Smooth muscle cell (in vitro differentiated cells): ENCODE data around the gene MANSC4. TPM values are rescaled to one million over a fixed set of nuclear protein-coding genes. Genes with fewer than 3 reads are reported as not detected.

Source experiments
- DNase-seq: peaks from one replicate; lab custom pipeline; 2025; ENCODE audit not compliant: unreplicated experiment; lab: John Stamatoyannopoulos, UW
- H2AFZ ChIP-seq: fragments of 200-600 bp; sonication (generic); 2 replicates; pipeline ENCODE4 v1.6.0; 2016; ENCODE audit warnings: antibody characterized with exemption, low read depth, mild to moderate bottlenecking
- H3F3A ChIP-seq: fragments of 200-600 bp; sonication (generic); 2 replicates; pipeline ENCODE4 v1.6.0; 2017; ENCODE audit warnings: antibody characterized with exemption, low read depth
- H3K27ac ChIP-seq: fragments of 200-600 bp; sonication (generic); 2 replicates; pipeline ENCODE4 v1.5.1; 2016; ENCODE audit warnings: low read depth, mild to moderate bottlenecking
- H3K27me3 ChIP-seq: fragments of 200-600 bp; sonication (generic); 2 replicates; pipeline ENCODE4 v1.6.1; 2016; ENCODE audit warnings: low read depth, mild to moderate bottlenecking
- H3K36me3 ChIP-seq: fragments of 200-600 bp; sonication (generic); 2 replicates; pipeline ENCODE4 v1.5.1; 2016; ENCODE audit warnings: low read depth
- H3K4me1 ChIP-seq: fragments of 200-600 bp; sonication (generic); 2 replicates; pipeline ENCODE4 v1.5.1; 2016; ENCODE audit warnings: low read depth
- H3K4me2 ChIP-seq: fragments of 200-600 bp; sonication (generic); 2 replicates; pipeline ENCODE4 v1.6.0; 2016; ENCODE audit warnings: mild to moderate bottlenecking
- H3K4me3 ChIP-seq: fragments of 200-600 bp; sonication (generic); 2 replicates; pipeline ENCODE4 v1.5.1; 2016; ENCODE audit warnings: mild to moderate bottlenecking
- H3K79me2 ChIP-seq: fragments of 200-600 bp; sonication (generic); 2 replicates; pipeline ENCODE4 v1.6.0; 2016; ENCODE audit warnings: low read depth, mild to moderate bottlenecking
- H3K9ac ChIP-seq: fragments of 200-600 bp; sonication (generic); 2 replicates; pipeline ENCODE4 v1.6.0; 2016; ENCODE audit warnings: low read depth
- H3K9me3 ChIP-seq: fragments of 200-600 bp; sonication (generic); replicated peaks from 2 replicates; pipeline ENCODE4 v1.5.1; 2016; ENCODE audit warnings: low read depth
- H4K20me1 ChIP-seq: fragments of 200-600 bp; sonication (generic); 2 replicates; pipeline ENCODE4 v1.6.0; 2016; ENCODE audit warnings: low read depth
- WGBS: methylation state at CpG from one replicate; pipeline ENCODE4 v1.1.7; 2016; ENCODE audit warnings: low lambda C conversion rate; 5-methylcytosine and 5-hydroxymethylcytosine counted together
- polyA plus RNA-seq: library from polyadenylated mRNA; unstranded; fragments of >200 nt; fragmentation: Nextera tagmentation; extraction: Ambion mirVana; gene quantifications from 2 replicates; pipeline ENCODE4 v1.2.1, GENCODE V29; 2016
- total RNA-seq: library from RNA; depleted of rRNA; stranded (reverse); fragments of >200 nt; gene quantifications from 2 replicates; pipeline ENCODE4 v1.2.3, GENCODE V29; 2014
- TF ChIP-seq, protein P1 (sequence below): fragments of 200-600 bp; sonication (generic); IDR thresholded peaks from 2 replicates; pipeline ENCODE4 v1.5.1; 2017; ENCODE audit warnings: borderline replicate concordance, mild to moderate bottlenecking, antibody characterized with exemption; ENCODE audit not compliant: insufficient read depth, poor library complexity, severe bottlenecking

MANSC4 gene
- total and polyA plus RNA-seq, 2 experiments from 2014 or later = 0.47 to 2.9 TPM

GRCh38 chr12:27762757-27763156, 17.3 kb downstream of the MANSC4 start:
- Histone ChIP-seq H3K4me2 (no peak overlapping the region), H3K36me3 (no peaks in the 10 kb centered on the region), H3K27ac (no peak overlapping the region), H3K9me3 (no peaks in the 10 kb centered on the region), H3K79me2 (no peaks in the 10 kb centered on the region), H4K20me1 (no peaks in the 10 kb centered on the region), H3F3A (no peaks in the 10 kb centered on the region), H2AFZ (no peak overlapping the region), H3K9ac (no peak overlapping the region), H3K4me3 (no peak overlapping the region), H3K27me3 (no peaks in the 10 kb centered on the region), H3K4me1 (no peaks in the 10 kb centered on the region)
- DNase-seq = no peak
- TF ChIP-seq, protein P1, sequence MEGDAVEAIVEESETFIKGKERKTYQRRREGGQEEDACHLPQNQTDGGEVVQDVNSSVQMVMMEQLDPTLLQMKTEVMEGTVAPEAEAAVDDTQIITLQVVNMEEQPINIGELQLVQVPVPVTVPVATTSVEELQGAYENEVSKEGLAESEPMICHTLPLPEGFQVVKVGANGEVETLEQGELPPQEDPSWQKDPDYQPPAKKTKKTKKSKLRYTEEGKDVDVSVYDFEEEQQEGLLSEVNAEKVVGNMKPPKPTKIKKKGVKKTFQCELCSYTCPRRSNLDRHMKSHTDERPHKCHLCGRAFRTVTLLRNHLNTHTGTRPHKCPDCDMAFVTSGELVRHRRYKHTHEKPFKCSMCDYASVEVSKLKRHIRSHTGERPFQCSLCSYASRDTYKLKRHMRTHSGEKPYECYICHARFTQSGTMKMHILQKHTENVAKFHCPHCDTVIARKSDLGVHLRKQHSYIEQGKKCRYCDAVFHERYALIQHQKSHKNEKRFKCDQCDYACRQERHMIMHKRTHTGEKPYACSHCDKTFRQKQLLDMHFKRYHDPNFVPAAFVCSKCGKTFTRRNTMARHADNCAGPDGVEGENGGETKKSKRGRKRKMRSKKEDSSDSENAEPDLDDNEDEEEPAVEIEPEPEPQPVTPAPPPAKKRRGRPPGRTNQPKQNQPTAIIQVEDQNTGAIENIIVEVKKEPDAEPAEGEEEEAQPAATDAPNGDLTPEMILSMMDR = no peak
- WGBS = 81% methylated on average over 2 of the region's 2 CpGs

- DNase-seq = no peak
- no peak overlapping the region for H3K4me3 ChIP-seq
- H3K9ac ChIP-seq = no peak overlapping the region
- H4K20me1 ChIP-seq = no peaks in the 10 kb centered on the region
- H3K27me3 ChIP-seq = no peaks in the 10 kb centered on the region
- H3K4me1 ChIP-seq = no peaks in the 10 kb centered on the region
- no peak overlapping the region for H3K27ac ChIP-seq
- 94% methylated on average over 7 of the region's 7 CpGs for WGBS
- no peak overlapping the region for H3K4me2 ChIP-seq
- TF ChIP-seq, protein P1 = no peak
- H3F3A ChIP-seq = no peaks in the 10 kb centered on the region
- no peaks in the 10 kb centered on the region for H3K9me3 ChIP-seq
- no peak overlapping the region for H2AFZ ChIP-seq
- peaks cover 14% of the 10 kb centered on the region for H3K36me3 ChIP-seq
- H3K79me2 ChIP-seq = no peaks in the 10 kb centered on the region
These were observed 23.3 kb downstream of the MANSC4 start for GRCh38 chr12:27756670-27757195.

DNA sequence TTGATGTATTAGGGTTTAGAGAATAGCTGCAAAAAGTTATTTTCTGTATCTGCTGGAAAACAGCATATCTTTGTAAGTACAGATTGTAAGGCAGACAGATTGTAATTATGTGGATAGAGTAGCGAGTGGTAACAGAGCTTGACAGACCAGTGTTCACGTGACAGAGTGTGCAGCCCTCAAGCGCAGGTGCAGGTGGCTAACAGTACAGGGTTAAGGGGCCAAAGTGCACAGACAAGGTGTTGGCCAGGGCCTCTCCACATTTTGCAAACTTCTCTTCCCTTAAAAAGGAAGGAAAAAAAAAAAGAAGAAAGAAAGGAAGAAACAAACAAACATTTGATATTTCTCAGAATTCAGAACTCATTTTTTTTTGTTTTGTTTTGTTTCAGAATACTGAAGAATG, 25.2 kb downstream of the MANSC4 start:
- H3K79me2 ChIP-seq = no peaks in the 10 kb centered on the region
- H3K4me2 ChIP-seq = no peak overlapping the region
- no peaks in the 10 kb centered on the region for H3K9me3 ChIP-seq
- H3K27ac ChIP-seq = no peak overlapping the region
- H3F3A ChIP-seq = no peaks in the 10 kb centered on the region
- H3K4me1 ChIP-seq = no peaks in the 10 kb centered on the region
- H3K9ac ChIP-seq = no peak overlapping the region
- no peaks in the 10 kb centered on the region for H3K27me3 ChIP-seq
- no peak overlapping the region for H3K4me3 ChIP-seq
- DNase-seq = no peak
- TF ChIP-seq, protein P1 = no peak
- H3K36me3 ChIP-seq = peaks cover 14% of the 10 kb centered on the region
- H4K20me1 ChIP-seq = no peaks in the 10 kb centered on the region
- H2AFZ ChIP-seq = no peak overlapping the region
- WGBS = 94% methylated on average over 3 of the region's 3 CpGs

DNA sequence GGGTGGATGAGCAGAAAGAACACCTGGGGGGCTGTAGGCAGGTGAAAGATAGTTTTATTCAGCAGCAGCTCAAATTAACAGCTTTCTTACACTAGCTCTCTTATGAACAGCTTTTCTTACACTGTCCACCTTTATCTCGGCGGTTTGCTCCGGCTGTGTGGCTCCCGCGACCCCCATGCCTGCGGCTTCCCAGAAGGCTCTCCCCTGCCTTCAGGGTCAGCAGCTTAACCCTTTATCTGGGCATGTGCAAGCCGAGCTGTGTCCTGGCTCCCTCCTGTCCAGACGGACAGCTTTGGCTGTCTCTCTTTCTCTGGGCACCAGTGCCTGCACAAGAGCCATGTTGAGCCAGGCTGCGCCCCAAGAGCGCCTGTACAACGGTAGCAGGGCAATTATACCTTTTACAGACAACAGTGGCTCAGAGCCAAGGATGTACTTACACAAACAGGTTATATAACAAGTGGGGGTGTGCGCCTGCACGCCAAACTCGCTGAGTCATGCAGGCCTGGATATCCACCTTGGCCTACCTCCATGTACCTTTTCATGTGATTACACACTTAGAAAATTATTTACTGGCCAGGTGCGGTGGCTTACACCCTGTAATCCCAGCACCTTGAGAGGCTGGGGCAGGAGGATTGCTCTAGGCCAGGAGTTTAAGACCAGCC, 28.5 kb downstream of the MANSC4 start:
- H4K20me1 ChIP-seq = no peaks in the 10 kb centered on the region
- TF ChIP-seq, protein P1 = no peak
- no peak overlapping the region for H3K27ac ChIP-seq
- H3F3A ChIP-seq = no peaks in the 10 kb centered on the region
- no peak overlapping the region for H3K4me3 ChIP-seq
- H3K9ac ChIP-seq = no peak overlapping the region
- DNase-seq = no peak
- H3K27me3 ChIP-seq = no peaks in the 10 kb centered on the region
- WGBS = 85% methylated on average over 15 of the region's 15 CpGs
- no peak overlapping the region for H2AFZ ChIP-seq
- H3K4me2 ChIP-seq = no peak overlapping the region
- H3K4me1 ChIP-seq = no peaks in the 10 kb centered on the region
- H3K36me3 ChIP-seq = peaks cover 14% of the 10 kb centered on the region
- H3K79me2 ChIP-seq = no peaks in the 10 kb centered on the region
- H3K9me3 ChIP-seq = no peaks in the 10 kb centered on the region
